H9 (cell line): Measurements from ENCODE around the gene HSD17B7. TPM values are rescaled to one million over a fixed set of nuclear protein-coding genes. Genes with fewer than 3 reads are reported as not detected.

Experiments
- DNase-seq: peaks from one replicate; pipeline ENCODE4 v3.0.0-alpha.2; 2017
- H2AFZ ChIP-seq: one replicate; pipeline ENCODE4 v1.6.1; 2013; ENCODE audit warnings: mild to moderate bottlenecking, low read length, control low read depth, moderate library complexity
- H2AK5ac ChIP-seq: 2 replicates; pipeline ENCODE4 v1.6.1; 2013; ENCODE audit warnings: low read length, control low read depth, mixed read lengths; ENCODE audit not compliant: insufficient read length
- H2BK120ac ChIP-seq: one replicate; pipeline ENCODE4 v1.6.1; 2013; ENCODE audit warnings: low read depth, mild to moderate bottlenecking, low read length, control low read depth, inconsistent platforms; ENCODE audit not compliant: poor library complexity, severe bottlenecking
- H2BK12ac ChIP-seq: 2 replicates; pipeline ENCODE4 v1.6.1; 2013; ENCODE audit warnings: low read length, control low read depth, mixed read lengths, low read depth; ENCODE audit not compliant: insufficient read length
- H2BK15ac ChIP-seq: 2 replicates; pipeline ENCODE4 v1.6.1; 2013; ENCODE audit warnings: low read depth, low read length, control low read depth
- H2BK20ac ChIP-seq: one replicate; pipeline ENCODE4 v1.6.1; 2013; ENCODE audit warnings: low read depth, mild to moderate bottlenecking, low read length, control low read depth, inconsistent platforms; ENCODE audit not compliant: poor library complexity, severe bottlenecking
- H2BK5ac ChIP-seq: 2 replicates; pipeline ENCODE4 v1.6.1; 2013; ENCODE audit warnings: low read length, control low read depth, mixed read lengths; ENCODE audit not compliant: insufficient read length
- H3K14ac ChIP-seq: 2 replicates; pipeline ENCODE4 v1.6.1; 2013; ENCODE audit warnings: low read length, control low read depth; ENCODE audit not compliant: insufficient read depth
- H3K18ac ChIP-seq: 2 replicates; pipeline ENCODE4 v1.6.1; 2013; ENCODE audit warnings: low read depth, mild to moderate bottlenecking, mixed read lengths, low read length, control low read depth; ENCODE audit not compliant: insufficient read length
- H3K23ac ChIP-seq: 2 replicates; pipeline ENCODE4 v1.6.1; 2013; ENCODE audit warnings: low read length, control low read depth, mixed read lengths, low read depth; ENCODE audit not compliant: insufficient read length
- H3K23me2 ChIP-seq: 2 replicates; pipeline ENCODE4 v1.6.1; 2013; ENCODE audit warnings: low read depth, mild to moderate bottlenecking, mixed read lengths, low read length, control low read depth; ENCODE audit not compliant: insufficient read length, poor library complexity, severe bottlenecking
- H3K27ac ChIP-seq: 2 replicates; pipeline ENCODE4 v1.5.1; 2013; ENCODE audit warnings: low read length, control low read depth, mixed read lengths, low read depth; ENCODE audit not compliant: insufficient read length
- H3K27me3 ChIP-seq: 2 replicates; pipeline ENCODE4 v1.6.1; 2013; ENCODE audit warnings: low read length, control low read depth, inconsistent platforms; ENCODE audit not compliant: insufficient read depth
- H3K4ac ChIP-seq: 2 replicates; pipeline ENCODE4 v1.6.1; 2013; ENCODE audit warnings: low read depth, mild to moderate bottlenecking, control low read depth, inconsistent platforms, low read length, moderate library complexity
- H3K4me1 ChIP-seq: 2 replicates; pipeline ENCODE4 v1.6.1; 2013; ENCODE audit warnings: low read length, control low read depth, inconsistent platforms; ENCODE audit not compliant: insufficient read depth
- H3K4me2 ChIP-seq: 2 replicates; pipeline ENCODE4 v1.6.1; 2013; ENCODE audit warnings: low read length, control low read depth, mixed read lengths; ENCODE audit not compliant: insufficient read length, insufficient read depth
- H3K56ac ChIP-seq: 2 replicates; pipeline ENCODE4 v1.6.1; 2013; ENCODE audit warnings: low read depth, mild to moderate bottlenecking, mixed read lengths, low read length, control low read depth; ENCODE audit not compliant: insufficient read length
- H3K79me1 ChIP-seq: 2 replicates; pipeline ENCODE4 v1.6.1; 2013; ENCODE audit warnings: low read depth, mild to moderate bottlenecking, moderate library complexity, low read length, control low read depth, inconsistent platforms; ENCODE audit not compliant: insufficient read depth, poor library complexity, severe bottlenecking
- H3K79me2 ChIP-seq: 2 replicates; pipeline ENCODE4 v1.6.1; 2013; ENCODE audit warnings: low read length, control low read depth, inconsistent platforms; ENCODE audit not compliant: insufficient read depth
- H3K9ac ChIP-seq: 2 replicates; pipeline ENCODE4 v1.6.1; 2013; ENCODE audit warnings: low read length, control low read depth, mixed read lengths; ENCODE audit not compliant: insufficient read length; ENCODE audit errors: extremely low read depth
- H3K9me3 ChIP-seq: one replicate; pipeline ENCODE4 v1.6.1; 2013; ENCODE audit warnings: low read depth, low read length, inconsistent platforms; ENCODE audit not compliant: control insufficient read depth
- H3T11ph ChIP-seq: one replicate; pipeline ENCODE4 v1.6.1; 2013; ENCODE audit warnings: mild to moderate bottlenecking, low read length, control low read depth, inconsistent platforms
- H4K20me1 ChIP-seq: one replicate; pipeline ENCODE4 v1.6.1; 2013; ENCODE audit not compliant: control insufficient read depth, insufficient read length, insufficient read depth
- H4K5ac ChIP-seq: 2 replicates; pipeline ENCODE4 v1.6.1; 2013; ENCODE audit warnings: low read depth, mild to moderate bottlenecking, mixed read lengths, low read length, control low read depth; ENCODE audit not compliant: insufficient read length
- H4K8ac ChIP-seq: replicated peaks from 2 replicates; pipeline ENCODE4 v1.6.1; 2013; ENCODE audit warnings: low read length, control low read depth, mixed read lengths, low read depth; ENCODE audit not compliant: insufficient read length
- H4K91ac ChIP-seq: 2 replicates; pipeline ENCODE4 v1.6.1; 2013; ENCODE audit warnings: low read depth, mild to moderate bottlenecking, moderate library complexity, mixed read lengths, low read length, control low read depth; ENCODE audit not compliant: insufficient read length
- H3K27ac Mint-ChIP-seq, 3 experiments: 2 replicates in 2 of 3; 3 replicates in 1 of 3; pipeline ENCODE4 v1.8.0; 2020 to 2021; ENCODE audit warnings: mixed read lengths in 3 of 3, mild to moderate bottlenecking in 1 of 3, moderate library complexity in 1 of 3
- H3K27me3 Mint-ChIP-seq: 2 replicates; pipeline ENCODE4 v1.8.0; 2021; ENCODE audit warnings: low read depth, mild to moderate bottlenecking, moderate library complexity, mixed read lengths
- H3K36me3 Mint-ChIP-seq, 3 experiments: 2 replicates in 2 of 3; 3 replicates in 1 of 3; pipeline ENCODE4 v1.8.0; 2020 to 2021; ENCODE audit warnings: low read depth in 3 of 3, mixed read lengths in 3 of 3; ENCODE audit not compliant: insufficient read depth in 1 of 3
- H3K4me1 Mint-ChIP-seq, 2 experiments: 2 replicates each; pipeline ENCODE4 v1.8.0; 2020; ENCODE audit warnings: mixed read lengths in 2 of 2
- H3K4me3 Mint-ChIP-seq, 2 experiments: 2 replicates in 1 of 2; 3 replicates in 1 of 2; pipeline ENCODE4 v1.8.0; 2020 to 2021; ENCODE audit warnings: mild to moderate bottlenecking in 2 of 2, mixed read lengths in 2 of 2, moderate library complexity in 1 of 2
- H3K9me3 Mint-ChIP-seq, 2 experiments: 2 replicates in 1 of 2; 3 replicates in 1 of 2; pipeline ENCODE4 v1.8.0; 2020; ENCODE audit warnings: mild to moderate bottlenecking in 2 of 2, mixed read lengths in 2 of 2, moderate library complexity in 1 of 2
- WGBS: extraction: QIAGEN DNeasy Blood & Tissue Kit; methylation state at CpG from one replicate; pipeline ENCODE4 v1.1.7; 2013; ENCODE audit warnings: missing lambda C conversion rate, low lambda C conversion rate, mixed read lengths; ENCODE audit not compliant: insufficient read length; ENCODE audit errors: extremely low coverage; 5-methylcytosine and 5-hydroxymethylcytosine counted together
- total RNA-seq: library from RNA; stranded (reverse); gene quantifications from 2 replicates; pipeline ENCODE4 v1.2.1, GENCODE V29; 2021
- TF ChIP-seq, protein P1 (sequence below): fragments of 200-600 bp; sonication (generic); conservative IDR thresholded peaks from 3 replicates; pipeline ENCODE4 v1.8.0; 2021; ENCODE audit warnings: antibody characterized with exemption, mild to moderate bottlenecking

HSD17B7 gene
- total RNA-seq, 1 experiment from 2014 or later: 26.2 TPM

DNA sequence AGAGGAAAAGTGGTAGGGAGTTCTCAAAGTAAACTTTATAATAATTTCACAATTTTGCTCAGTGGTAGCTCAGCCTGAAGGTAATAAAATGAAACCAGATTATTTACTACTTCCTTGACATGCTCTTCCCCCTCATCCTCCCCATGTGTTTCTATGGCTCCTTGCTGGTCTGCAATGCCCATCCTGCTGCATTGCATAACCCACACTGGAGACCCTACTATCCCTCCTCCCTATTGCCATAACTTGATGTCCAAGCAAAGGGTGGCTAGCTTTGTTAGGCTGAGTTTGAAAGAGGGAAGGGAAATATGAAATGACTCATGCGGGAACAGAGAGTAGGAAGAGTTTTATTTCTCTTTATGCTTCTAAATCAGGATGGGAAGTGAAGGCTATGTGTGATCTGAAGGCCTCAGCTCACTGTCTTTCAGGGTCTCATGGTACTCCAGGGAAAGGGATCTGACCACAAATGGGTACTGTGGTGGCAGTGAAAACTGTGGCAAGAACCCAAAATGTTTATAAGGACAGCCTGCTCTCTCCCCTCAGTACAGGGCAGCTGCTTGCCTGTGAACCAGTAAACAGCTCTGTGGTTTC is 36.4 kb upstream of the HSD17B7 start:
- 0 out of 4 replicates have a peak, but pooled peaks cover 0 to 4% of the 10 kb centered on the region in 2 experiments for H3K4me1 Mint-ChIP-seq
- Histone ChIP-seq H4K20me1 (no peaks in the 10 kb centered on the region), H2BK20ac (no peak overlapping the region), H3K27ac (no peak overlapping the region), H3K27me3 (no peaks in the 10 kb centered on the region), H3T11ph (no peak overlapping the region), H3K4ac (no peak overlapping the region), H3K56ac (no peak overlapping the region), H2AK5ac (no peak overlapping the region), H3K18ac (no peak overlapping the region), H2BK15ac (no peak overlapping the region), H3K4me1 (no peaks in the 10 kb centered on the region), H2BK5ac (no peak overlapping the region), H2BK12ac (no peak overlapping the region), H3K79me2 (no peaks in the 10 kb centered on the region), H4K8ac (no peak overlapping the region), H4K5ac (no peak overlapping the region), H2AFZ (no peak overlapping the region), H3K14ac (no peak overlapping the region), H3K23ac (no peak overlapping the region), H3K79me1 (no peaks in the 10 kb centered on the region), H3K9me3 (no peaks in the 10 kb centered on the region), H3K9ac (no peak overlapping the region), H2BK120ac (no peak overlapping the region), H3K4me2 (no peak overlapping the region), H3K23me2 (no peaks in the 10 kb centered on the region), H4K91ac (no peak overlapping the region)
- no peaks in the 10 kb centered on the region for H3K36me3 Mint-ChIP-seq
- H3K27ac Mint-ChIP-seq: no peak overlapping the region
- H3K4me3 Mint-ChIP-seq: no peak overlapping the region
- TF ChIP-seq, protein P1, sequence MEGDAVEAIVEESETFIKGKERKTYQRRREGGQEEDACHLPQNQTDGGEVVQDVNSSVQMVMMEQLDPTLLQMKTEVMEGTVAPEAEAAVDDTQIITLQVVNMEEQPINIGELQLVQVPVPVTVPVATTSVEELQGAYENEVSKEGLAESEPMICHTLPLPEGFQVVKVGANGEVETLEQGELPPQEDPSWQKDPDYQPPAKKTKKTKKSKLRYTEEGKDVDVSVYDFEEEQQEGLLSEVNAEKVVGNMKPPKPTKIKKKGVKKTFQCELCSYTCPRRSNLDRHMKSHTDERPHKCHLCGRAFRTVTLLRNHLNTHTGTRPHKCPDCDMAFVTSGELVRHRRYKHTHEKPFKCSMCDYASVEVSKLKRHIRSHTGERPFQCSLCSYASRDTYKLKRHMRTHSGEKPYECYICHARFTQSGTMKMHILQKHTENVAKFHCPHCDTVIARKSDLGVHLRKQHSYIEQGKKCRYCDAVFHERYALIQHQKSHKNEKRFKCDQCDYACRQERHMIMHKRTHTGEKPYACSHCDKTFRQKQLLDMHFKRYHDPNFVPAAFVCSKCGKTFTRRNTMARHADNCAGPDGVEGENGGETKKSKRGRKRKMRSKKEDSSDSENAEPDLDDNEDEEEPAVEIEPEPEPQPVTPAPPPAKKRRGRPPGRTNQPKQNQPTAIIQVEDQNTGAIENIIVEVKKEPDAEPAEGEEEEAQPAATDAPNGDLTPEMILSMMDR: no peak
- WGBS: no CpG with 5 or more reads among the region's 1 CpG
- no peaks in the 10 kb centered on the region for H3K27me3 Mint-ChIP-seq
- H3K9me3 Mint-ChIP-seq: peaks cover 2 to 4% of the 10 kb centered on the region in 2 experiments; a peak in 3 of 5 replicates
- no peak for DNase-seq
